ENCODE results near the gene SORT1.

DNA sequence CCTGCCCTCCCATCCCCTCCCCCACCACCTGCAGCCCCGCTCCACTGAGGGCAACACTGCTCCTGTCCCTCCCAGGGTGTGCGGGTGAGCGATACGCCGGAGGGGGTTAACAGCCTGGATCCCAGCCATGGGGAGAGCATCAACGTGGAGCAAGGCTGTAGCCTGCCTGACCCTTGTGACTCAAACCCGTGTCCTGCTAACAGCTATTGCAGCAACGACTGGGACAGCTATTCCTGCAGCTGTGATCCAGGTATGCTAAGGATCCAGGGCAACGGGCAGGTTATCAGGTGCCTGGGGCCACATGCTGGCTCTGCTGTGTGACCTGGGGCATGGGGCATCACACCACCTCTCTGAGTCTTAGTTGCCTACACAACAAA is 133.4 kb downstream of the SORT1 start:
- TF ChIP-seq, protein P1, sequence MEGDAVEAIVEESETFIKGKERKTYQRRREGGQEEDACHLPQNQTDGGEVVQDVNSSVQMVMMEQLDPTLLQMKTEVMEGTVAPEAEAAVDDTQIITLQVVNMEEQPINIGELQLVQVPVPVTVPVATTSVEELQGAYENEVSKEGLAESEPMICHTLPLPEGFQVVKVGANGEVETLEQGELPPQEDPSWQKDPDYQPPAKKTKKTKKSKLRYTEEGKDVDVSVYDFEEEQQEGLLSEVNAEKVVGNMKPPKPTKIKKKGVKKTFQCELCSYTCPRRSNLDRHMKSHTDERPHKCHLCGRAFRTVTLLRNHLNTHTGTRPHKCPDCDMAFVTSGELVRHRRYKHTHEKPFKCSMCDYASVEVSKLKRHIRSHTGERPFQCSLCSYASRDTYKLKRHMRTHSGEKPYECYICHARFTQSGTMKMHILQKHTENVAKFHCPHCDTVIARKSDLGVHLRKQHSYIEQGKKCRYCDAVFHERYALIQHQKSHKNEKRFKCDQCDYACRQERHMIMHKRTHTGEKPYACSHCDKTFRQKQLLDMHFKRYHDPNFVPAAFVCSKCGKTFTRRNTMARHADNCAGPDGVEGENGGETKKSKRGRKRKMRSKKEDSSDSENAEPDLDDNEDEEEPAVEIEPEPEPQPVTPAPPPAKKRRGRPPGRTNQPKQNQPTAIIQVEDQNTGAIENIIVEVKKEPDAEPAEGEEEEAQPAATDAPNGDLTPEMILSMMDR (IDR thresholded peaks at IDR 0.05) = no peak
- TF ChIP-seq POLR2A (IDR thresholded peaks at IDR 0.05) = no peak

Data from Peyer's patch (tissue), 4 donors.